Neural crest cell (in vitro differentiated cells): Measurements from ENCODE around the gene ASTN2. TPM values are rescaled to one million over a fixed set of nuclear protein-coding genes. Genes with fewer than 3 reads are reported as not detected.

Experiments used
- DNase-seq: peaks from one replicate; pipeline ENCODE4 v3.0.0; 2021; ENCODE audit warnings: low read depth, mixed read lengths, low spot score
- H3K27ac Mint-ChIP-seq: one replicate; pipeline ENCODE4 v1.8.0; 2021; ENCODE audit warnings: mild to moderate bottlenecking, mixed read lengths; ENCODE audit not compliant: unreplicated experiment
- H3K27me3 Mint-ChIP-seq: 2 replicates; pipeline ENCODE4 v1.8.0; 2021; ENCODE audit warnings: low read depth, mild to moderate bottlenecking, mixed read lengths
- H3K36me3 Mint-ChIP-seq: 2 replicates; pipeline ENCODE4 v1.8.0; 2021; ENCODE audit warnings: low read depth, mild to moderate bottlenecking, mixed read lengths
- H3K4me1 Mint-ChIP-seq: 2 replicates; pipeline ENCODE4 v1.8.0; 2021; ENCODE audit warnings: mixed read lengths
- H3K4me3 Mint-ChIP-seq: one replicate; pipeline ENCODE4 v1.8.0; 2021; ENCODE audit warnings: mild to moderate bottlenecking, mixed read lengths
- H3K9me3 Mint-ChIP-seq: 2 replicates; pipeline ENCODE4 v1.8.0; 2021; ENCODE audit warnings: mixed read lengths
- total RNA-seq: library from RNA; stranded (reverse); gene quantifications from 2 replicates; pipeline ENCODE4 v1.2.1, GENCODE V29; 2021
- TF ChIP-seq, protein P1 (sequence below): fragments of 200-600 bp; sonication (generic); conservative IDR thresholded peaks from 2 replicates; pipeline ENCODE4 v1.5.0; 2021; ENCODE audit warnings: antibody characterized with exemption, mild to moderate bottlenecking

The ASTN2 gene
- total RNA-seq, 1 donor from 2014 or later, result 7.3 TPM

DNA sequence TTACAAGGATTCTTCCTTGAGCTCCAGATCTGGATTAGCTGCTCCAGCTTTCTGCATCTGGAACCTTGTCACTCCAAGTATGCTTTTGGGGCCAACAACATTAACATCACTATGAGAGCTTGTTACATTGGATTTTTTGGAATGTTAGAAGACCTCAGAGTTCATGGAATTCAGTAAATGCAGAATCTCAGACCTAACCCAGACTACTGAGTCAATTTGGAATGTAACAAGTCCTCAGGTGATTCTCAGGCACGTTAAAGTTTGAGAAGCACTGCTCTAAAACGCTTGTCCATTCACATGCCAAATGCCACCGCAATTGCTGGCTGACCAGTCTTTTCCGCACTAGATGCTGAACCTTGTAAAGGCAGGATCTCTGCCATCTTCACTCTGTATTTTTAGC is 979.2 kb downstream of the ASTN2 start:
- Mint-ChIP-seq H3K9me3 (peaks cover 7% of the 10 kb centered on the region), H3K27ac (no peak overlapping the region), H3K4me3 (no peak overlapping the region), H3K36me3 (peaks cover 4% of the 10 kb centered on the region), H3K4me1 (no peaks in the 10 kb centered on the region), H3K27me3 (no peaks in the 10 kb centered on the region)
- TF ChIP-seq, protein P1, sequence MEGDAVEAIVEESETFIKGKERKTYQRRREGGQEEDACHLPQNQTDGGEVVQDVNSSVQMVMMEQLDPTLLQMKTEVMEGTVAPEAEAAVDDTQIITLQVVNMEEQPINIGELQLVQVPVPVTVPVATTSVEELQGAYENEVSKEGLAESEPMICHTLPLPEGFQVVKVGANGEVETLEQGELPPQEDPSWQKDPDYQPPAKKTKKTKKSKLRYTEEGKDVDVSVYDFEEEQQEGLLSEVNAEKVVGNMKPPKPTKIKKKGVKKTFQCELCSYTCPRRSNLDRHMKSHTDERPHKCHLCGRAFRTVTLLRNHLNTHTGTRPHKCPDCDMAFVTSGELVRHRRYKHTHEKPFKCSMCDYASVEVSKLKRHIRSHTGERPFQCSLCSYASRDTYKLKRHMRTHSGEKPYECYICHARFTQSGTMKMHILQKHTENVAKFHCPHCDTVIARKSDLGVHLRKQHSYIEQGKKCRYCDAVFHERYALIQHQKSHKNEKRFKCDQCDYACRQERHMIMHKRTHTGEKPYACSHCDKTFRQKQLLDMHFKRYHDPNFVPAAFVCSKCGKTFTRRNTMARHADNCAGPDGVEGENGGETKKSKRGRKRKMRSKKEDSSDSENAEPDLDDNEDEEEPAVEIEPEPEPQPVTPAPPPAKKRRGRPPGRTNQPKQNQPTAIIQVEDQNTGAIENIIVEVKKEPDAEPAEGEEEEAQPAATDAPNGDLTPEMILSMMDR, result no peak
- no peak for DNase-seq

DNA sequence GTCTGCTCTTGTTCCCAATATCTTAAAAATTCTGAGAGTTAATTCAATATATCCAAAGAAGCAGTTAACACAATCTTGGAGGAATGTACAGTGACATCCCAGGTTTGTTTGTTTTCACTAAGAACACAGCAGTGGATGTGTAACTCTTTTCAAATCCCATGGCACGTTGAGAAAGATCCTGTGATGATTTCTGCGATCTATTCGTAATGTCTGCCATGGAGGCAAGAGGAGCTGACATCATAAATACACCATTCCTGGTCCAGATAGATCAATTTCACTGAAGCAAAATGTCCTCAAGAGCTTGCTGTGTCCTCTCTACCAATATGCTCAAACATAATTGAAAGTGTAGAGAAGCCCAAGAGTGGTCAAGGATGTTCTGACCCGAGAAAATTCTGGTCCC is 980.5 kb downstream of the ASTN2 start:
- Mint-ChIP-seq H3K36me3 (no peaks in the 10 kb centered on the region), H3K4me3 (no peak overlapping the region), H3K27ac (no peak overlapping the region), H3K27me3 (no peaks in the 10 kb centered on the region), H3K4me1 (no peaks in the 10 kb centered on the region), H3K9me3 (peaks cover 3% of the 10 kb centered on the region)
- no peak for DNase-seq
- TF ChIP-seq, protein P1, result no peak

DNA sequence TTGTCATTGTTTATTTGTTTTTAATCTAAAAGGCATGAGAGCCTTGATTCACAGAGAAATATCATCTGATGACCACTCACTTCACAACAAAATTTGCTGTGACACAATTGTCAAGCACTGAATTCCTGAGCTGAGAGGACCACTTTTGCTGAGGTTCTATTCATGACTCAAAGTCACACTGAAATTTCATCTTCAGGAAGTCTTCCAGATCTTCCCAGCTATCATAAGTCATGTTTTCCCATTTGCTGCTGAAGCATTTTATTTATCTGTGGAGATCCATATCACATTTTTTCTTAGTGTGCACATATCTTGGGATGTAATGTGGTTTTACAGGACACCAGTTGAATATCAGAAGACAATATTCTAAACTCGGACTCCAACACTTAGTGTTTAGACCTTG is 982.8 kb downstream of the ASTN2 start:
- Mint-ChIP-seq H3K9me3 (peaks cover 3% of the 10 kb centered on the region), H3K4me1 (no peaks in the 10 kb centered on the region), H3K27ac (no peak overlapping the region), H3K36me3 (no peaks in the 10 kb centered on the region), H3K27me3 (no peaks in the 10 kb centered on the region), H3K4me3 (no peak overlapping the region)
- TF ChIP-seq, protein P1, result no peak
- no peak for DNase-seq

DNA sequence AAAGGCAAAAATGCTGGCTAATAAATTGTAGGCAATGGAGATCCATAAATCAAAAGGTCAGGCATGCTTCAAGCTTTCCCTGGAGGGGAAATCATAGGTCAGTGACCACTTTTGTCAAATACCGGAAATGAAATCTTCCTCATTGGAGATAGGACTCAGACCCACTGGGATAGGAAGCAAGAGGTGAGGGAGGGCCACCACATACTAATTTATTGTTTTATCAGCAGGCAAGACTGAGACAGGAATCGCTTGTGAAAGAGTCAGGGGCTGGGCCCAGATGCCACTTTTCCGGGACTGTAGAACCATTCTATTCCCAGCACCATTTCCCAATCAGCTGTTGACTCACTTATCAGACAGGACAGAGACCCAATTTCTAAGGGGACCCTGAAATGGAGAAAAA is 984.0 kb downstream of the ASTN2 start:
- Mint-ChIP-seq H3K27me3 (no peaks in the 10 kb centered on the region), H3K27ac (no peak overlapping the region), H3K4me3 (no peak overlapping the region), H3K36me3 (no peaks in the 10 kb centered on the region), H3K9me3 (no peaks in the 10 kb centered on the region), H3K4me1 (no peaks in the 10 kb centered on the region)
- DNase-seq, result no peak
- TF ChIP-seq, protein P1, result no peak

DNA sequence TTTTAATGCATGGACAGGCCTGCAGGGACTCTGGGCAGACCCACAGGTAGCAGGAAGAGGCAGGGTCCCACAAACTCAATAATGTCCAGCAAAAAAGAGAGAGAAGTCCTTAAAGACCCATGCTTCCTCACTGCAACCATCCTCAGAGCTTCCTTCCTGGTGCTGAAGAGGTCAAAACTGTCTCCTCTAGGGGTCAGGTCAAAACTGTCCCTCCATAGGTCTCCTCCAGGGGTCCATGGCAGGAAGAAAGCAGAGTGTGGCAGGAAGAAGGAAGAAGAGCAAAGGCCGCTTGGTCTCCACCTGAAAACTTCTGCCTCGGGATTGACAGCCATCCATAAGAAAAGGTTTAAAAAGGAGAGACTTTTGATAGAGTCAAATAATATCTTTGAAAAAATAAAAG is 989.6 kb downstream of the ASTN2 start:
- H3K27me3 Mint-ChIP-seq, result no peaks in the 10 kb centered on the region
- DNase-seq, result no peak
- H3K27ac Mint-ChIP-seq, result no peak overlapping the region
- H3K36me3 Mint-ChIP-seq, result peaks cover 2% of the 10 kb centered on the region
- no peaks in the 10 kb centered on the region for H3K9me3 Mint-ChIP-seq
- H3K4me3 Mint-ChIP-seq, result no peak overlapping the region
- no peaks in the 10 kb centered on the region for H3K4me1 Mint-ChIP-seq
- TF ChIP-seq, protein P1, result no peak

DNA sequence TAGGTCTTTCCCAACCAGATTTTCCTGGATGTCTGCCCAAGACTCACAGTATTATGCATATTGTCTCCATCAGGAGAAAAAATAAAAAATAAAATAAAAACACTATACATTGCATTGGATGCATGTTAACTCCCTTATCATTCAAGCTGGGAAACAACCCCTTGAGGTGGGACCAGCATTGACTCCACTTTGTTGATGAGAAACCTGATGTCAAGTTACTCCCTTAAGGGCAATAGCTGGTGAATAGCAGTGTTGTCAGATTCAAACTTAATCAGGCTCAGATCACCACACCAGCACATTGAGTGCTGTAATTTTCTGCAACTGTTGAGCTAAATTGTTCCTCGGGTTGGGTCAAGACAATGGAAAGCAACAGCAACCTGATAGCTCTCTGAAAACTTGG is 991.7 kb downstream of the ASTN2 start:
- TF ChIP-seq, protein P1, result no peak
- no peaks in the 10 kb centered on the region for H3K27me3 Mint-ChIP-seq
- H3K4me1 Mint-ChIP-seq, result no peaks in the 10 kb centered on the region
- H3K4me3 Mint-ChIP-seq, result no peak overlapping the region
- peaks cover 2% of the 10 kb centered on the region for H3K36me3 Mint-ChIP-seq
- DNase-seq, result no peak
- H3K27ac Mint-ChIP-seq, result no peak overlapping the region
- H3K9me3 Mint-ChIP-seq, result no peaks in the 10 kb centered on the region
